ENCODE measurements around the gene SEC61B.

- TF ChIP-seq CTCF (IDR thresholded peaks at IDR 0.05) (no peak), POLR2A (IDR thresholded peaks at IDR 0.05) (no peak)
These were observed 11.5 kb upstream of the SEC61B start for GRCh38 chr9:99210572-99210971.

All from body of pancreas (tissue), 4 donors.